ENCODE measurements around the gene MPP1.
"Not testable (repeated sequence)": the region's sequence is repeated elsewhere in the genome, so short reads cannot be mapped to it uniquely, and the experiment has no call there.

Gene MPP1

DNA sequence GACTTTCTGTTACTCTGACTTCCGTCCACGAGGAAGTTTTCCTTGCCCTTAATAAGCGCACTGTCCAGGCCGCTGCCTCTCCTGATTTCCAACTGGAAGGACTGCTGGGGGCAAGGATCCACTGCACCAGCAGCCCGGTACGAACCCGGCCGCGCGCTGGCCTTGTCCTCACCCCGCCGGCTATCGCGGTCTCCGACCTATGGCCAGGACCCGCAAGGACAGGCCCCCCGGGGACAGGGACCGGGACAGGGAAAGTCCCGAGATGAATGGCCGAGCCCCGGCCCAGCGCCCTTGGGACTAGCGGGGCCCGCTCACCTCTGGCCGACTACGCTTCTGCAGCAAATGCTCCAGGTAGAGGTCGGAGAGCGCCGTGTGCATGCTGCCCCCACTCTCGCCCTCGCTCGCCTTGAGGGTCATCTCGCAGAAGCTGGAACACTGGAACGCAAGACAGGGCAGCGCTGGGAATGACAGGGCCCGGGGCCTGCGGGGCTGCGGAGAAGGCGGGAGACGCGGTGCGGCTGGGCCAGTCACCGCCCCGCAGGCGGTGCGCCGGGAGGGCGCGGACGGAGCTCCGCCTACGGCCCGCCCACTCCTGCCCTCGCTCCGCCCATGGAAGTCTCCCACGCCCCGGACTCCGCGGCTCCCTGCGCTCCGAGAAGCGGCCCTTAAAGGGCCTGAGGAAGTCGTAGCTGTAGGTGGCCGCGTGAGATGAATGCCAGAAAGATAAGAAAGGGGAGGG, at the start of gene MPP1:
MPP1 (minus strand) TSS at position 529 of the 739 bp plus-strand sequence; CDS start at position 417, 112 bp downstream.
- DNase-seq (ENCODE audit: low read depth in 1 of 2, low spot score in 1 of 2): peak; percentile 36 to 50

DNA sequence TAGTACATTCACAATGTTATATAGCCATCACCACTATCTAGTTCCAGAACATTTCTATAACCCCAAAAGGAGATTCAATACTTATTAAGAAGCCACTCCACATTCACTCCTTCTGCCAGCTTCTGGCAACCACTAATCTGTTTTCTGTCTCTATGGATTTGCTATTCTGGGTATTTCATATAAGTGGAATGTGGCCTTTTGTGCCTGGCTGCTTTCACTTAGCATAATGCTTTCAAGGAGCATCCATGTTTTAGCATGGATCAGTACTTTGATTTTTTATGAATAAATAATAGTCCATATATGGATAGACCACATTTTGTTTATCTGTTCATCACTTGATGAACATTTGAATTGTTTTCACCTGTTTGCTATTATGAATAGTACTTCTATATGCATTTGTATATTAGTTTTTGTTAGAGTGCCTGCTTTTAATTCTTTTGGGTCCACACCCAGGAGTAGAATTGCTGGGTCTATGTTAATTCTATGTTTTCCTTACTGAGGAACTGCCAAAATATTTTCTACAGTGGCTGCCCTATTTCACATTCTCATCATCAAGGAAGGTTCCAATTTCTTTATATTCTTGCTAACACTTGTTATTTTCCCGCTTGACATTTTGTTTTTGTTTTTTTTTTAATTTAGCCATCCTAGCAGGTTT, 45.8 kb upstream of the MPP1 start:
- DNase-seq (ENCODE audit: low read depth in 1 of 2, low spot score in 1 of 2): no peak

DNA sequence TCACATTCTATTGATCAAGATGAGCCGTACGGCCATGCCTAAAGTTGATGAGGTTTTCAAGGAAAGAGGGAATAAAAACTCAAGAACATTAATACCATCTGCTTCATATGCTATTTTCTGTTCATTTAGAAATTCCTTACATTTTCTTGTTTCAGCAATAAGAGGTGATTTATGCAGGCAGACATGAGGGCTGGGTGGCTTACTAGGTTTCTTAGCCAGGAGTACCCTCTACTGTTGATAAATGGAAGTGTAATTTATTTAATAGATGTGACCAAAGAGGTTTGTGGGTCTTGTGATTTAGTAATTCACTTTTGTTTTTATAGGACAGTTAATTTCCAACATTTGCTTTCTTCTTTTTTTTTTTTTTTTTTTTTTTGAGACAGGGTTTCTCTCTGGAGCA, 35.6 kb upstream of the MPP1 start:
- DNase-seq (ENCODE audit: low read depth in 1 of 2, low spot score in 1 of 2): no peak

DNA sequence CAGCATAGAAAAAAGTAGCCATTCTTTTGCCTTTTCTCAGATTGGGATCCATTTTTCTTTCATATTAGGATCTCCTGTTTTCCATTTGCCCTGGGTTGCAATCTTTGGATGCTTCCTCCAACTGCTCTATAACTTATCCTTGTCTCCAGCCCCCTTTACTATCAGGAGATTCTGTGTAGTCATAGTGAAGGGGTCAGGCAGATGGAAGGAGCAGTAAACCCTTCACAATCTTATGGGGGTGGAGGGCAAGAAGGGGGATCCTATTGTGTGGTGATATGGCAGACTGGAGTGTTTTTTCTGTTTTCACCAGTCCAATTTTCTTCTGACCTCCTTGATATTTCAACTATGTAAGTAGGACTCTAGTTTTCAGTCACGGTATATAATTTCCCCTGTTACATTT, 30.9 kb upstream of the MPP1 start:
- no peak for DNase-seq (ENCODE audit: low read depth in 1 of 2, low spot score in 1 of 2)

DNA sequence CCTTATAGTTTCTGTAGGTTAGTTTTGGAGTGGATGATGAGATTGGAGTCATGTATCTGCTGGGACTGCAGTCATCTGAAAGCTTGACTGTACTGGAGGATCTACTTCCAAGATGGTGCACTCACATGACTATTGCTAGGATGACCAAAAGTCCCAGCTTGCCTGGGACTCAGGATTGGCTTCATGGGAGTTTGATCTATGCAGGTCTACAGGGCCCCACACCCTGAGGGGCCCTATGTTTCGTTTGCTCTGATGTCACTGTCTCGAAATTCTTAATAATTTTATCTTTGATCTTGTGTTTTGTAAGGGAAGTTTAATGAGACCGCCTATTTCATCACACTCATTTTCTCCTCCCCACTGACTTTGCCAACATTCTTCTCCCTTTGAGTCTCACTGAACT, 29.3 kb upstream of the MPP1 start, which contains the start of gene SMIM9:
SMIM9 (minus strand) TSS at position 101 of the 400 bp plus-strand sequence. CDS start 3,806 bp downstream, outside the sequence.
- DNase-seq (ENCODE audit: low read depth in 1 of 2, low spot score in 1 of 2): no peak

DNA sequence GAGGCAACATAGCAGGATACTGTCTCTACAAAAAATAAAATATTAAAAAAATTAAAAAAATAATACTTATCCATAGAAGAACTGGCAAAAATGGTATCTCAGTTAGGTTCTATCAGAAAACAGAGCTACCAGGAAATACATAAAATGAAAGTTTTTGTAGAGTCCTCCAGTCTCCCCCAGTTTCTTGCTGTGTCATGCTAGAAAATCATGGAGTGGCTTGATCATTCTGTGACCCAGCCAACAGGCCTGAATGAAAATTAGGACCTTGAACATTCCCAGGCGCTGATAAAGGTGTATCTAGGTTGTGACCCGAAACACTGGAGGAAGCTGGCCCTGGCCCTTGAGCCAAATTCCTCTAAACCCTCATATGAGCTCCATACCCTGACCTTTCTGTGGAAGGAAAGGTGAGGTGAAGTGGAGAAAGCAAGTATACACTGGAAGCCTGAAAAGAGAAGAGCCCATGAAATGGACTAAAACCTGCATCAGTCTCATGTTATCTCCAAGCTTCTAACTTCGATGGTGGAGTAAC, 28.5 kb upstream of the MPP1 start:
- no peak for DNase-seq (ENCODE audit: low read depth in 1 of 2, low spot score in 1 of 2)

DNA sequence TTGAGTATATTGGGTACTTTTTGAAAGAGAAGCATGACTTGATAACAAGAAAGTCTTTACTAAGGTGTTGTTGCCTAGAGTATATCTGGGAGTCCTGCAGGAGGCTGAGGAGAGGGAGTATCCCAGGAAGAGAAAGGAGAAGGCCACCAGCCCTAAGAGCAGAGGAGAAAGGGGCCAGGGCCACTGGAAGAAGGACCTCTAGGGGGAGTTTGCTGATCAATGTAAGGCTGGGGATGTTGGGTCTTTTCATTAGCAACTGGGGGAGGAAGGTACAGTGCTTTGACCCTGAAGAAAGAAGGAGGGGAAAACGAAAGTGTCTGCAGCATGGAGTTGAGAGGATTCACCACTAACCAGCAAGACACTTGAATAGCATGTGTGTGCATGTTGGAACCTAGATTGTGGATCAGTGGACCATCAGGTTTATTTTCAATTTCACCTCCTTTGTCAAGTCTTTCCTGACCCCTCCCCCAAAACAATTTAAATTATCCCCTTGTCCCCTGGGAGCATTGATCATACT, 24.7 kb upstream of the MPP1 start:
- DNase-seq (ENCODE audit: low read depth in 1 of 2, low spot score in 1 of 2): no peak

DNA sequence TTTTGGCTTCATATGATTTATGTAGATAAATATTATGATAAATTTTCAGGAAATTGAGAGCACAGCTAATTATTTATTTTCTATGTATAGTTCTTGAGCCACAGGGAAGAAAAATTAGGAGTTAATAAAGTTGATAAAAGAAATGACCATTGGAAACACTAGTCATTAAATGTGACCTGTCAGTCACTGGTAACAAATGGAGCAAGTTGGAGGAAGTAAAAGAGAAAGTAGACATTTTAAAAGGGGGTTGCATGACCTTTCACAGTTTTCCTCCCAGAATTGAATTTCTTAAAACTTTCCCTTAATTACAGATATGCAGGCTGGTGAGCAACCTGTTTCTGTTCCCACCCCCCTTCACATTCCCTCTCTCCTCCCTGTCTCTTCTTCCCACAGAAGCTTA, 23.8 kb upstream of the MPP1 start:
- DNase-seq (ENCODE audit: low read depth in 1 of 2, low spot score in 1 of 2): no peak

DNA sequence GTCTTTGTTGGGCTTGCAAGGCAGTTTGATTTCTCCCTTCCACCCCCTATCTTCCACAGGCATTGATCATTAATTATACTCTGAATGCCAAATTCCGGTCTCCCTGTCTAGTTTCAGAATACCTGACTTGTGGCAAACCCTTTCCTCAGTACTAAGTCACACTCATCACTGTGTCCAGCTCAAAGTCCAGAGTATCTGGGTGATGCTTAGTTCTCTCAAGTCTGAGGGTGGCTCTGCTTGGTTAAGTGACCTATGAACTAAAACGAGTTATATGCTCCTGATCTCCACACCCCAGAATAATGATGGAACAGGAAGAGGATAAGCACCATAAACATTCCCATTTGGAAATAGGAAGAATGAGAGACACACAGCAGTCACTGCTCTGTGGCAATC, 22.7 kb upstream of the MPP1 start:
- DNase-seq (ENCODE audit: low read depth in 1 of 2, low spot score in 1 of 2): no peak

DNA sequence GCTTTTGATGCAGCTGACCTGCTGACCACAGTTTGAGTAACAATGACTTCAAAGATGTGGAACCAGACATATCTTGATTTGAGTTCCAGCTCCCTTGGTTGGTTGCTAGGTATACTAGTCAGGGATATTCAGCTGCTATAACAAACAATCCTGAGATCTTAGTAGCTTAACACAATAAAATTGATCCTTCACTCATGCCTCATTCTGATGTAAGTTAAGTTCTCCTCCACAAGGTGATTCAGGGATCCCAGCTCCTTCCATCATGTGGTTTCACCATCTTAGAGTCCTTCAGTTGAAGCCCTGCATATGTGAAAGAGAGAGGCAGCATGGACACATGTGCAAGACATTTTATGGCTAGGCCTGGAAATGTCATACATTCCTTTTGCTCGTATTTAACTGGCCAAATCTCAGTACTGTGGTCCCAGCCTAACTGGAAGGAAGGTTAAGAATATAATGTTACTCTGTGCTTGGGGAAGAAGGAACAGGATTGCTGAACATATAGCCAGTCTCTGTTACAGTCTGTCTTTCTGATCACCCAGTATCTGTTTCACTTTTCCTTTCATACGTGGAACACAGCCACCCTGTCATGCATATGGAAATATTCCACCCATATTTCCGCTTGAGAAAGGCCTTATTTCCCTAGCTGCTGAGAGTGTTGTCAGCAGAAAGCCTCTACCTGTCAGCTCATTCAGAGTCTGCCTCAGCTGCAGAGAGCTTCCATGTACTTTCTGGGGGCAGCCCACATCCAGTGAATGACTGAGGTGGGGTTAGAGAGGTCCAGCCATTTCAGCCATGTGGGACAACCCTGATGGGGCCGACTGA, 22.1 kb upstream of the MPP1 start:
- no peak for DNase-seq (ENCODE audit: low read depth in 1 of 2, low spot score in 1 of 2)

DNA sequence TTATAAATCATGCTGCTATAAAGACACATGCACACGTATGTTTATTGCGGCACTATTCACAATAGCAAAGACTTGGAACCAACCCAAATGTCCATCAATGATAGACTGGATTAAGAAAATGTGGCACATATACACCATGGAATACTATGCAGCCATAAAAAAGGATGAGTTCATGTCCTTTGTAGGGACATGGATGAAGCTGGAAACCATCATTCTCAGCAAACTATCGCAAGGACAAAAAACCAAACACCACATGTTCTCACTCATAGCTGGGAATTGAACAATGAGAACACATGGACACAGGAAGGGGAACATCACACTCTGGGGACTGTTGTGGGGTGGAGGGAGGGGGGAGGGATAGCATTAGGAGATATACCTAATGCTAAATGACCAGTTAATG, 20.3 kb upstream of the MPP1 start:
- DNase-seq (ENCODE audit: low read depth in 1 of 2, low spot score in 1 of 2): not testable (repeated sequence)

DNA sequence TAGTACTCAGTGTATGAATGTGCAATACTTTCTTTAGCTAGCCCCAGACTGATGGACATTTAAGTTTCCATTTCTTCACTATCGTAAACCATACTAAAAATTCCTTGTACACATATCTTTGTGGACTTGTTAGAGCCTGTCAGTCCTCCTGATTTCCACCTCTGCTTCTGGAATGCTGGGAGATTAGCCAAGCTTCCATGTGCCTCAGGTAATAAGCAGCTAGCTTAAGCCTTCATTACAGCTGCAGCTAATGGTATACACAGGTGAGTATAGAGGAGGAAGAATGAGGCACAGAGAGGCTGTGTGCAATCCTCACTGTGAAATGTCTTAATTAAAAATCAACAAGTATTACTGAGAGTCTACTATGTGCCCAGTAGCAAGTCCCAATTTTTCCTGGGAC, 19.4 kb upstream of the MPP1 start:
- no peak for DNase-seq (ENCODE audit: low read depth in 1 of 2, low spot score in 1 of 2)

DNA sequence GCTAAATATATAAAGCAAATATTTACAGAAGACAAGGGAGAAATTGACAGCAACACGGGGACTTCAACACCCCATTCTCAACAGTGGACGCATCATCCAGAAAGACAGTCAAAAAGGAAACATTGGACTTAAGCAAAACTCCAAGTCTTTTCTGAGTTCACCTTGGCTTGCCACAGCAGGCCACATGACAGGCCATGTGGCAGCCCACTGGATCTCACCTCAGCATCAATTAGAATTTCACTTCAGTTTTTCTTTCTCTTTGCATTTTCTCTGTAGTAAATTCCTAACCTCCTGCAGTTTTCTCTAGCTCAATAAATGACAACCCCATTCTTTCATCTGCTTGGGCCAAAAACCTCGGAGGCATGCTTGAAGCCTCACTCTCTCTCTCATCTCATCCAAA, 16.7 kb upstream of the MPP1 start:
- no peak for DNase-seq (ENCODE audit: low read depth in 1 of 2, low spot score in 1 of 2)

DNA sequence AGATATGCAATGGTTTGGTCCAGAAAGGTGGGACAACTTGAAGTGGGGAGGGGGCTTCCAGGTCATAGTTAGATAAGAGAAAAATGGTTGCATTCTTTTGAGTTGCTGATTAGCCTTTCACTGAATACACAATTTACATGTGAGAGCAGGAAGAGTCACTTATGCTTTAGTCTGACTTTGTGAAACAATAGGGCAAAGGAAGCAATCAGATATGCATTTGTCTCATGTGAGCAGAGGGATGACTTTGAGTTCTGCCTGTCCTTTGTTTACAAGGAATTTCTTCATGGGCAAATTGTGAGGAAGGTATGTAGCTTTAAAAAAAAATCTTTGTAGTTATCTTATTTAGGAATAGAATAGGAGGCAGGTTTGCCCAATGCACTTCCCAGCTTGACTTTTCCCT, 16.2 kb upstream of the MPP1 start:
- DNase-seq (ENCODE audit: low read depth in 1 of 2, low spot score in 1 of 2): no peak

DNA sequence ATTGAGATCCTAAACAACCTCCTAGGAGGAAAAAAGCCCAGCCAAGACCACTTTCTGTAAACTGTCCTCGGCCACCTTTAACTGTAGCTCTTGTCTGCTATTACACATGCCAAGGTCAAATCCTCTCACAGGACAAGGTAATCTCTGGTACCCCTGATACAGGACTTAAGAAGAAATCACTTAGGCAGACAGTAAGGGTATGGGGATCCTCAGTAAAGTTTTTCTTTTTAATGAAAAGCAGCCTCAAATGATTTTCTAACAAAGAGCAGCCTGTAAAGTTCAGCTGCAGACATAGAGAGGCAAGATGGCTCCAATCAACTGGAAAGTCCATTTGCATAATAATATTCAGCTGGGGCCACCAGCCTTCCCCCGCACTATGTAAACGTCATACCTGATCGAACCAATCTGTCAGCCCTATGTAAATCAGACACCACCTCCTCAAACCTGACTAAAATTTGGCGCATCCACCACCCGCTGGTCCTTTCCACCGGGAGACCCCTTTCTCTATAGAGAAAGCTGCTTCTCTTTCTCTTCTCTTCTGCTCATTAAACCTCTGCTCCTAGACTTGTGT, 14.6 kb upstream of the MPP1 start:
- DNase-seq (ENCODE audit: low read depth in 1 of 2, low spot score in 1 of 2): no peak

DNA sequence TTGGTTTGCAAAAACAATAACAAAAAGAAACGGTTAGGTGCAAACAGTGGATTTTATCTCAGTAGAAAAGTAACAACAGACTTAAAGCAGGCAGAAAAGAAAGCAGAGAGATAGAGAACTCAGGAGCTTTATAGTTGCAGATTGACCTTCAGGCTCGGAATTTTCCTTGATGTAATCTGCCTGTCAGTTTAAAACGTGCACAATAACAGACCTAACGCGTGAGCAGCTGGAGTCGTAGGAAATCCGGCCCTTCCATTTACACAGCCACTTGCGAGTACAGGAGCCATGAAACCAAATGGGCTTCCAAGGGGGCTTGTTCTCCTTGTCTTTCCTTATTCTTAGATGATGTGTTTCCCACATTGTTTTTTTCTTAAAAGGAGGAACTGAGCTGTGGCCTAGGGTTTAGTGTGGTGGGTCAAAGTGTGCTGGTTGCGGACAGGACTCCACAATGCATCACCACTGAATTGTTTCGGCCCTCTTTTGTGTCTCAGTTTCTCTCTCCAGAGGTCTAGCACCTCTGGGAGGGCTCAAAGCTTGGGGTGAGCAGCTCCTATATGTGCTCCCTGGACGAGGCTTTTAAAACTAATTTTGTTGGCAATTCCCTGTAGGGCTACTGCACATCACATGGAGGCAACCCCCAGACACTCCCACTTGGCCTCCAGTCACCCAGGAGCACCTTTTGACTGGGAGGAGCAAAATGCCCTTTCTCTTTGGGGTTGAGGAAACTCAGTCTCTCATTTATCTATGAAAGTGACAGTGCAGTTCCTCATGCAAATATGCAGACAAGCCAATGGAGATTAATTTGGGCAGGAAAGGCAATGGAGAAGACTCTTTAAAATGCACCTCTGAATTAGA, 13.9 kb upstream of the MPP1 start:
- DNase-seq (ENCODE audit: low read depth in 1 of 2, low spot score in 1 of 2): no peak

DNA sequence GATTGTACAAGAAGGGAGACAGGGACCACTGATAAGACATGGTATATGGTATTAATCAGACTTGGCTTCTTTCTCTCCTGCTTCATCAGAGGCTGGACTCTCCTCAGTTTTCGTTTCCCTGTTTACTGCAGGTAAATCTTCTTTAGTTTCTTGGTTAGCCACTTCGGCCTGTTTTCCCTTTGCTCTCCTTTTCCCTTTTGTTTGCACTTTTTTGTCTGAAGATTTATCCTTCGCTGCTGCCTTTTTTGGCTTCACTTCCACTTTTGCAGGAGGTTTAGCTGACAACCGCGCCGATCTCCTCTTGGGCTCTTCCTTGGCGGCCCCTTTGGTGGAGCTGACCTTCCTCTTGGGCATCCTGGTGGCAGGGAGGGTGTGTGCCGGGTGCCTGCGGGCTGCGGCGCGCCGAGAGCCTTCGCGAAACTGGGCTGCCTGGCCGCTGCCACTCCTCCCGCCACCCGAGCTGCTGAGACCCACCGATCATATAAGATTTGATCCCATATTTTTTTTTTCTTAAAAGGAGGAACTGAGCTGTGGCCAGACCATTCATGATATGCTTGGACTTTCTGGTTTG, 11.8 kb upstream of the MPP1 start:
- DNase-seq (ENCODE audit: low read depth in 1 of 2, low spot score in 1 of 2): not testable (repeated sequence)

DNA sequence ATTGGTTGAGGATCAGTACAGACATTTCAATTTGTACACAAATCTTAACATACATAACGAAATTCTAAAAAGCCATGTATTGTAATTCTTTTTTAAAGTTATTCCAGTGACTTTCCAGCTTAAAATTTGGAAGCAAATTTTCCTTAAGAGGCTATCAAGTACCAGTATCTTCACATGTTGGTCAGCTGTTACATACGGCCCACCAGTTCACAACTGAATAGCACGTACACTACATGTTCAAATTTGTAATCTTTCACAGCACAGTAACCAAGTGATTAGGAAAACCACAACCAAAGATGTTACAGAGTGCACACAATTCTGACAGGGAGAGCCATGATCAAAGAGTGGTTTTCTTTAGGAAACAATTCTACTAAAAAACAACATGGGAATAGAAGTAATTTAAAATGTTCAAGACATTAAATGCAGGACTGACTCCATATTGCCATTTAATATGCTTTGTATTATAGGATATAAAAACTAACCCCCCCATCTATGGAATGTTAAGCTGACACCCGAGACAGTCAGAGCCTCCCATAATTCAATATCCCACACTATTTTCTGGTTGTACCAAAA, 11.1 kb upstream of the MPP1 start:
- DNase-seq (ENCODE audit: low read depth in 1 of 2, low spot score in 1 of 2): not testable (repeated sequence)

DNA sequence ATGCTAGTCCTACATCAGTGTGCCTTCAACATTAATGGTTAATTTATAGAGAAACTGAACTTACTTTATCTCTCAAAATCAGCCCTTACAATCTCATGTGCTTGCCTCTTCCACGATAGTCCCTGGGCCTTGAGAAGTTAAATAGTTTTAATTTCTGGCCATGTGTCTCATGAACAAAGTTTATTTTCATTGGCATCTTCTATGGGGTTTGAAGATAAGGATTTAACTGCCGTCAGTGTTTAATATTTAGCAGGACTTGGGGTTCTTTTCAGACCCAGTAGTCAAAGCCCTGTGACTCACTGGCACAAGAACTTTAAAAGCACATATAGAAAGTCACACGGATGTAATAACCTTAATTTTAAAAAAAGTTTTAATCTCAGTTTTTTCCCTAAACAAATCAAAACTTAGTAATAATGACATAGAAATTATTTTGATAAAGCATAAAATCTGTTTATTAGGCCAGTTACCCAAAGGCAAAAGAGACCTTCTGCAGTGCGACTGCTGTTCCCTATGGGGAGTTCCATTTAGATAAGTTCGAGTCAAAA, 10.1 kb upstream of the MPP1 start:
- no peak for DNase-seq (ENCODE audit: low read depth in 1 of 2, low spot score in 1 of 2)
